Measurements from ENCODE around the gene TLE1.

TLE1 gene

DNA sequence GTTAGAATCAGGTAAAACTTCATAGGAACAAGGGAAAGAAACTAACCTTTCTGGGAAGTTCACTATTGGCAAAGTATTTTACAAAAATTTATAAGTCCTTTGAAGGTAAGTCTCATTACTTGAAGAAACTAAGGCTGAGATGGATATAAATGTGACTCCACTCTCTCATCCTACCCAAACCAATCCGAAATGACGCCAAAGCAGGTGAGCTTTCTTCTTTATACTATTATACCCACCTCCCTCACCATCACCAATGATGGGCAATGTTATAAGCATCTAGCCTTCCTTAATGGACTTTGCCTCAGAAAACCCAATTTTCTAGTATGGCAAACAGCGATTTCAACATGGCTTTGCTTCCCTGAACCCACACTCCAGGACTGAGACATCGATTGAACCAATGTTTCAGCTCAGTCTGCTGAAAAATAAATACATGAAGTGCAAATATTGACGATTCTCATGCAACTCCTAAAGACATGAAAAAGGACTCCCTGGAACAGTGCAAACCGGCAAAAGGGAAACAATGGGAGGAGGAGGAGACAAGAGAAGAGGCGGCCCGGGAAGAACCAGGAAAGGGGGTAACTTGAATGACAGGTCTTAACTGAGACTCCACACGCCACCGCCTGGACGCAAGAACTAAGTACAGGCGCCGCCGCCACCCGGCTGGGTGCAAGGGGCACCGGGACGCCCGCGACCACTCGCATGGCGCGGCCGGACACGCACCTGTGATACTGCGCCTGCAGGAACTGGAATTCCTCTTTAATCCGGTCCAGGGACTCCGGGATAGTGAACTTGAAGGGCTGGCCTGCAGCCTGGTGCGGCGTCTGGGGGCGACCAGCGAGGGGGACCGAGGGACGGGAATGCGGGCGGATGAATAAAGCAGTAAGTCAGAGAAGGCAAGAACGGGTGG lies 2.5 kb downstream of the TLE1 start:
- Histone ChIP-seq H3K27ac (ENCODE audit: insufficient read depth, low read depth, low read length, poor library complexity, severe bottlenecking) (no peak overlapping the region), H3K27me3 (ENCODE audit: control insufficient read depth, insufficient read depth, low read length, poor library complexity, severe bottlenecking) (peaks cover 16% of the 10 kb centered on the region), H3K9me3 (ENCODE audit: control insufficient read depth, low read length) (no peaks in the 10 kb centered on the region), H3K4me1 (ENCODE audit: control insufficient read depth, insufficient read depth, low read length) (peaks cover 33% of the 10 kb centered on the region), H3K36me3 (ENCODE audit: control insufficient read depth, insufficient read depth, low read length) (no peaks in the 10 kb centered on the region), H3K4me3 (ENCODE audit: insufficient read depth, low read depth, low read length) (peak overlapping the region; percentile 76)
- 2% methylated on average over 36 of the region's 36 CpGs for WGBS, 2 experiments

DNA sequence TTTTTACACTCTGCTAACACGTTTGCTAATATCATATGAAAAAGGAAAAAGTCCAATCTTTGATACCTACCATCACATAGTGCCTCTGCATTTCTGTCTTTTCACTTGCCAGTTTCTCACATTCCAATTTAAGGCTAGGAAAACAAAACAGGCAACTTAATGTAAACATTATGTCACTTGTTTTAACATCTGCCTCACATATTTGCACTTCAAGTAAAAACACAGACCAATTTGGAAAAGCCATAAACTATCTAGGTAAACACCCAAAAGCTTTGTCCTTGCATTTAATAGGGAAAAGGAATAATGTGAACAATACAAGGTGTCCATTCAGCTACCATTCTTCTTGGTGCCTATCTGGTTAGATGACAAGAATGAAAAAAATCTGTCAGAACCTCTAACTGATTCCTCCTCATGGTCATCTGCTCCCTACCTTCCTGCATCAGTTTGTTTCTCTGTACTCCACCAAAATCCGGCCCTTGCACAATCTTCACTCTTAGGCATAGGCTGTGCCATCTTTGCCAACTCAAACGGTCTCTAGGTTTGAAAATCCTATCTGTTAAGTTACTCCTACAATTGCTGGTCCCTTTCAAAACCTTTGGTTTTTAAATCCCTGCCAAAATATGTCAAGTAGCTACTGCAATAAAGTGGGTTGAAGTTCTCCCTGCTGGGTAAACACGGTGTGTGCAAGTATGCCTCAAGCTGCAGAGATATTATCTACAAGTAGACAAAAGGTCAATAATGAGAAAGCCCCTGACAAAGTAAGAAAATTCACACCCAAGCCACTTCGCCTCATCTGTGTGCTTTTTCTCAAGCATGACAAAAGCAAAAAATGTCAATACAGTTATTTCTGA lies 3.4 kb downstream of the TLE1 start:
- H3K27ac ChIP-seq (ENCODE audit: insufficient read depth, low read depth, low read length, poor library complexity, severe bottlenecking), result no peak overlapping the region
- 57 to 70% methylated on average over 5 of the region's 5 CpGs for WGBS, 2 experiments
- no peaks in the 10 kb centered on the region for H3K36me3 ChIP-seq (ENCODE audit: control insufficient read depth, insufficient read depth, low read length)
- H3K4me1 ChIP-seq (ENCODE audit: control insufficient read depth, insufficient read depth, low read length), result peaks cover 36% of the 10 kb centered on the region
- H3K9me3 ChIP-seq (ENCODE audit: control insufficient read depth, low read length), result no peaks in the 10 kb centered on the region
- H3K4me3 ChIP-seq (ENCODE audit: insufficient read depth, low read depth, low read length), result peak overlapping the region; percentile 76
- H3K27me3 ChIP-seq (ENCODE audit: control insufficient read depth, insufficient read depth, low read length, poor library complexity, severe bottlenecking), result peaks cover 7% of the 10 kb centered on the region

GRCh38 chr9:81684635-81685034 lies 4.7 kb downstream of the TLE1 start:
- WGBS, 2 experiments, result 79 to 82% methylated on average over 4 of the region's 4 CpGs
- Histone ChIP-seq H3K27me3 (ENCODE audit: control insufficient read depth, insufficient read depth, low read length, poor library complexity, severe bottlenecking) (no peaks in the 10 kb centered on the region), H3K9me3 (ENCODE audit: control insufficient read depth, low read length) (no peaks in the 10 kb centered on the region), H3K4me3 (ENCODE audit: insufficient read depth, low read depth, low read length) (peak overlapping the region; percentile 76), H3K36me3 (ENCODE audit: control insufficient read depth, insufficient read depth, low read length) (no peaks in the 10 kb centered on the region), H3K4me1 (ENCODE audit: control insufficient read depth, insufficient read depth, low read length) (peaks cover 41% of the 10 kb centered on the region), H3K27ac (ENCODE audit: insufficient read depth, low read depth, low read length, poor library complexity, severe bottlenecking) (no peak overlapping the region)

GRCh38 chr9:81683704-81684103 lies 5.6 kb downstream of the TLE1 start:
- H3K4me3 ChIP-seq (ENCODE audit: insufficient read depth, low read depth, low read length), result peak overlapping the region; percentile 76
- no peaks in the 10 kb centered on the region for H3K27me3 ChIP-seq (ENCODE audit: control insufficient read depth, insufficient read depth, low read length, poor library complexity, severe bottlenecking)
- 70 to 73% methylated on average over 3 of the region's 3 CpGs for WGBS, 2 experiments
- H3K4me1 ChIP-seq (ENCODE audit: control insufficient read depth, insufficient read depth, low read length), result peaks cover 41% of the 10 kb centered on the region
- no peaks in the 10 kb centered on the region for H3K36me3 ChIP-seq (ENCODE audit: control insufficient read depth, insufficient read depth, low read length)
- H3K9me3 ChIP-seq (ENCODE audit: control insufficient read depth, low read length), result no peaks in the 10 kb centered on the region
- no peak overlapping the region for H3K27ac ChIP-seq (ENCODE audit: insufficient read depth, low read depth, low read length, poor library complexity, severe bottlenecking)

GRCh38 chr9:81683238-81683637 lies 6.1 kb downstream of the TLE1 start:
- no peaks in the 10 kb centered on the region for H3K27me3 ChIP-seq (ENCODE audit: control insufficient read depth, insufficient read depth, low read length, poor library complexity, severe bottlenecking)
- H3K4me1 ChIP-seq (ENCODE audit: control insufficient read depth, insufficient read depth, low read length), result peaks cover 41% of the 10 kb centered on the region
- no peak overlapping the region for H3K27ac ChIP-seq (ENCODE audit: insufficient read depth, low read depth, low read length, poor library complexity, severe bottlenecking)
- no peaks in the 10 kb centered on the region for H3K9me3 ChIP-seq (ENCODE audit: control insufficient read depth, low read length)
- H3K36me3 ChIP-seq (ENCODE audit: control insufficient read depth, insufficient read depth, low read length), result no peaks in the 10 kb centered on the region
- H3K4me3 ChIP-seq (ENCODE audit: insufficient read depth, low read depth, low read length), result no peak overlapping the region
- WGBS, 2 experiments, result 81 to 97% methylated on average over 3 of the region's 3 CpGs

GRCh38 chr9:81682797-81683196 lies 6.5 kb downstream of the TLE1 start:
- no peaks in the 10 kb centered on the region for H3K27me3 ChIP-seq (ENCODE audit: control insufficient read depth, insufficient read depth, low read length, poor library complexity, severe bottlenecking)
- H3K4me3 ChIP-seq (ENCODE audit: insufficient read depth, low read depth, low read length), result no peak overlapping the region
- H3K27ac ChIP-seq (ENCODE audit: insufficient read depth, low read depth, low read length, poor library complexity, severe bottlenecking), result no peak overlapping the region
- H3K36me3 ChIP-seq (ENCODE audit: control insufficient read depth, insufficient read depth, low read length), result no peaks in the 10 kb centered on the region
- H3K9me3 ChIP-seq (ENCODE audit: control insufficient read depth, low read length), result no peaks in the 10 kb centered on the region
- 91 to 92% methylated on average over 8 of the region's 8 CpGs for whole genome bisulfite sequencing, 2 experiments
- peaks cover 41% of the 10 kb centered on the region for H3K4me1 ChIP-seq (ENCODE audit: control insufficient read depth, insufficient read depth, low read length)

GRCh38 chr9:81682177-81682576 lies 7.2 kb downstream of the TLE1 start:
- Histone ChIP-seq H3K4me3 (ENCODE audit: insufficient read depth, low read depth, low read length) (no peak overlapping the region), H3K9me3 (ENCODE audit: control insufficient read depth, low read length) (no peaks in the 10 kb centered on the region), H3K27me3 (ENCODE audit: control insufficient read depth, insufficient read depth, low read length, poor library complexity, severe bottlenecking) (no peaks in the 10 kb centered on the region), H3K27ac (ENCODE audit: insufficient read depth, low read depth, low read length, poor library complexity, severe bottlenecking) (no peak overlapping the region), H3K36me3 (ENCODE audit: control insufficient read depth, insufficient read depth, low read length) (no peaks in the 10 kb centered on the region), H3K4me1 (ENCODE audit: control insufficient read depth, insufficient read depth, low read length) (peaks cover 41% of the 10 kb centered on the region)
- WGBS, 2 experiments, result 95 to 96% methylated on average over 4 of the region's 4 CpGs

DNA sequence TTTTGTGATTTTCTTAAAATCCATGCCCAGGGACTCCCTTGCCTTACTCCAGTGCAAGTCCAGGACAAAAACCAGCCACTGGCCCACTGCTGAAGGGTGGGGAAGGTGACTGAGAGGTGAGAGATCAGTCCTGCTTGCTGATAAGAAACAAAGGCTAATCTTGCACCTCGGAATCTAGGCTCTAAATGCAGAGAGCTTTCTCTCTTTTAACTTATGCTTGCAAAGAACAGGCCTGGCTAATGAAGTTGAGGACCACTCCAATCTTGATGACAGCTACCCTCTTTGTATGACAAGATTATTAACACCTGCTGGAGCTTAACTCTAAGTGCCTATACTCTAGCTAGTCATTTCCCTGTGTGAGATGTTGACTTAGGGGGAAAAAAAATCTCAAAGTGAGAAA lies 8.8 kb downstream of the TLE1 start:
- WGBS, 2 experiments, result 49 to 64% methylated on average over 1 of the region's 1 CpG
- H3K4me1 ChIP-seq (ENCODE audit: control insufficient read depth, insufficient read depth, low read length), result peaks cover 36% of the 10 kb centered on the region
- H3K27me3 ChIP-seq (ENCODE audit: control insufficient read depth, insufficient read depth, low read length, poor library complexity, severe bottlenecking), result no peaks in the 10 kb centered on the region
- peaks cover 6% of the 10 kb centered on the region for H3K36me3 ChIP-seq (ENCODE audit: control insufficient read depth, insufficient read depth, low read length)
- H3K4me3 ChIP-seq (ENCODE audit: insufficient read depth, low read depth, low read length), result no peak overlapping the region
- H3K27ac ChIP-seq (ENCODE audit: insufficient read depth, low read depth, low read length, poor library complexity, severe bottlenecking), result peak overlapping the region; percentile 4
- no peaks in the 10 kb centered on the region for H3K9me3 ChIP-seq (ENCODE audit: control insufficient read depth, low read length)

GRCh38 chr9:81680006-81680405 lies 9.3 kb downstream of the TLE1 start:
- H3K4me3 ChIP-seq (ENCODE audit: insufficient read depth, low read depth, low read length), result no peak overlapping the region
- WGBS, 2 experiments, result 71 to 75% methylated on average over 9 of the region's 9 CpGs
- H3K27ac ChIP-seq (ENCODE audit: insufficient read depth, low read depth, low read length, poor library complexity, severe bottlenecking), result no peak overlapping the region
- H3K9me3 ChIP-seq (ENCODE audit: control insufficient read depth, low read length), result no peaks in the 10 kb centered on the region
- H3K27me3 ChIP-seq (ENCODE audit: control insufficient read depth, insufficient read depth, low read length, poor library complexity, severe bottlenecking), result no peaks in the 10 kb centered on the region
- H3K36me3 ChIP-seq (ENCODE audit: control insufficient read depth, insufficient read depth, low read length), result peaks cover 6% of the 10 kb centered on the region
- peaks cover 35% of the 10 kb centered on the region for H3K4me1 ChIP-seq (ENCODE audit: control insufficient read depth, insufficient read depth, low read length)

DNA sequence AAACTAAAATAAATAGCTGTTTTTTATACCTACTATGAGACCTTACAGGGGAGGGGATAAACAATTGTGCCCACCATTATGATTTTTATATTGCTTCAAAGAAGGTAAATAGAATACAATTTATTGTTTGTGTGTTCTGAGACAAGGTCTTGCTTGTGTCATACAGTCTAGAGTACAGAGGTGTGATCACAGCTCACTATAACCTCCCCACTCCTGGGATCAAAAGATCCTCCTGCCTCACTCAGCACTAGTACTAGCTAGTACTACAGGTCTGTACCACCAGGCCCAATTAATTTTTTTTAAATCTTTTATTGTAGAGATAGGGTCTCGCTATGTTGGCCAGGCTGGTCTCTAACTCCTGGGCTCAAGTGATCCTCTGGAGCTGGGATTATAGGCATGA lies 11.3 kb downstream of the TLE1 start:
- Histone ChIP-seq H3K4me3 (ENCODE audit: insufficient read depth, low read depth, low read length) (no peak overlapping the region), H3K27ac (ENCODE audit: insufficient read depth, low read depth, low read length, poor library complexity, severe bottlenecking) (no peak overlapping the region), H3K27me3 (ENCODE audit: control insufficient read depth, insufficient read depth, low read length, poor library complexity, severe bottlenecking) (no peaks in the 10 kb centered on the region), H3K9me3 (ENCODE audit: control insufficient read depth, low read length) (no peaks in the 10 kb centered on the region), H3K4me1 (ENCODE audit: control insufficient read depth, insufficient read depth, low read length) (peaks cover 24% of the 10 kb centered on the region), H3K36me3 (ENCODE audit: control insufficient read depth, insufficient read depth, low read length) (peaks cover 17% of the 10 kb centered on the region)
- 95% methylated on average over 1 of the region's 1 CpG for WGBS, 2 experiments
